Right cardiac atrium (tissue), 5 donors: Measurements from ENCODE around the gene RPRD2. TPM values are rescaled to one million over a fixed set of nuclear protein-coding genes. Genes with fewer than 3 reads are reported as not detected.

Experiments used
- ATAC-seq, 2 donors: fragments of 200-7000 bp; cut with Tn5 transposase; one replicate each; pipeline versions ENCODE4 v1.8.0 to v1.9.1; 2020; ENCODE audit warnings: moderate library complexity in 2 of 2, mild to moderate bottlenecking in 1 of 2
- DNase-seq, 3 donors: peaks; one replicate each; pipeline ENCODE4 v3.0.0-alpha.2; 2020
- H3K27ac ChIP-seq: one replicate; pipeline ENCODE4 v1.5.1; 2013; ENCODE audit warnings: mild to moderate bottlenecking, low read length, control low read depth, moderate library complexity
- H3K27me3 ChIP-seq: one replicate; pipeline ENCODE4 v1.6.1; 2013; ENCODE audit not compliant: control insufficient read depth, insufficient read depth
- H3K4me1 ChIP-seq: one replicate; pipeline ENCODE4 v1.6.1; 2013; ENCODE audit warnings: low read length; ENCODE audit not compliant: control insufficient read depth, insufficient read depth
- H3K4me3 ChIP-seq: one replicate; pipeline ENCODE4 v1.5.1; 2013; ENCODE audit warnings: low read length, control low read depth
- H3K9me3 ChIP-seq: one replicate; pipeline ENCODE4 v1.6.1; 2013; ENCODE audit warnings: low read length; ENCODE audit not compliant: control insufficient read depth
- WGBS: extraction: QIAGEN DNeasy Blood & Tissue Kit; methylation state at CpG from one replicate; pipeline ENCODE4 v1.1.7; 2013; 5-methylcytosine and 5-hydroxymethylcytosine counted together
- intact Hi-C, 4 donors: fragments of 100-400 bp; cut with DNase I; formaldehyde crosslinking; loops; one replicate each; pipeline versions ENCODE4 v1.11.0 to v1.14.0; 2022 to 2023
- microRNA-seq, 2 donors: library from miRNA; unstranded; fragments of <30 nt; microRNA quantifications; one replicate each; pipeline ENCODE4 v1.2.0, GENCODE V29; 2020 to 2021
- polyA plus RNA-seq: library from polyadenylated mRNA; stranded (reverse); fragments of 200-250 nt; gene quantifications from one replicate; pipeline ENCODE4 v1.2.3, GENCODE V29; 2013
- total RNA-seq, 4 donors: library from RNA; stranded (reverse); fragmentation: NEBNext Ultra II Directional; extraction: Animal tissue kit (Norgen Biotek cat#: 25700); gene quantifications; one replicate each; pipeline ENCODE4 v1.2.1, GENCODE V29; 2021
- donor health status: healthy with polysubstance abuse.
- donor health status: DM: no; HTN: yes; CAD: no.
- donor health status: DM: no; HTN: no; CAD: no.
- donor health status: DM: no; HTN: yes; CAD: no; lungs with severe emphysema.
- donor health status: DM: yes; HTN: yes; CAD: no.

Gene RPRD2
- total and polyA plus RNA-seq, 5 donors, result 10.0 to 32.4 (median 26.7) TPM

DNA sequence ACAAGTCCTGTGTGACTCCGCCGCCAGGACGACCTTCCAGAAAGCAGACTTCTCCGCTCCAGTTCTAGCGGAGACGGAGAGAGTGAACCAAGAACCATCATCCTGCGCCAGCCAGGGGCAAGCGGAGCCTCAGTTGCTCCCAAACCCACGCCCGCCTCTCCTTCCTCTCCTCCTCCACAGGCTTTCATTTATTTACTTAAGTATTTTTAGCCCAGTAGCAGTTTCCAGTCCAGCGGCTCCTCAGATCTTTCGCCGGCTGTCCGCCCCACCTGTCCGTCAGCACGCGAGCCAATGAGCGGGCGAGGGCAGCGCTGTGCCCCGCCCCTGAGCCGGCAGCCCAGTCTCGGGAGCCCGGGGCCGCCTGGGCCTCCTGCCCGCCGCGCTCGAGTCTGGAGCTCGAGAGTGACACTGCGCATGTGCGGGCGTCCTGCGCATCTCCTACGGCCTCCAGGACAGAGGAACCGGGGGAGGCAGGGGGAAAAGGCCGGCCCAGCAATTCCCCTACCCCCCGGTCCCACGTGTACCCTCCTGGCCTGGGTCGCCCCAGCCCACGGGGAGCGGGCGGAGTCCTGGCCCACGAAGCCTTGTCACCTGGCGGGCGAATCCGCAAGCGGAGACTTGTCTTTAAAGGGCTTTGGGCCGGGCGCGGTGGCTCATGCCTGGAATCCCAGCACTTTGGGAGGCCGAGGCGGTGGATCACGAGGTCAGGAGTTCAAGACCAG is 151.5 kb downstream of the RPRD2 start, which contains the start of gene FALEC:
Gene FALEC (plus strand): TSS at position 425 of the 722 bp plus-strand sequence.
- peak within 1 kb of the TSS; percentile 76 for H3K27ac ChIP-seq
- peaks cover 3% of the 10 kb centered on the region for H3K4me1 ChIP-seq
- DNase-seq (peak; percentile 99 to 100 (median 99)), ATAC-seq (peak; percentile 99)
- H3K27me3 ChIP-seq, result no peaks in the 10 kb centered on the region
- intact Hi-C loops, result no loop called here
- H3K4me3 ChIP-seq, result peak within 1 kb of the TSS; percentile 62
- no peaks in the 10 kb centered on the region for H3K9me3 ChIP-seq
- under 1% methylated on average over 54 of the region's 54 CpGs for WGBS

DNA sequence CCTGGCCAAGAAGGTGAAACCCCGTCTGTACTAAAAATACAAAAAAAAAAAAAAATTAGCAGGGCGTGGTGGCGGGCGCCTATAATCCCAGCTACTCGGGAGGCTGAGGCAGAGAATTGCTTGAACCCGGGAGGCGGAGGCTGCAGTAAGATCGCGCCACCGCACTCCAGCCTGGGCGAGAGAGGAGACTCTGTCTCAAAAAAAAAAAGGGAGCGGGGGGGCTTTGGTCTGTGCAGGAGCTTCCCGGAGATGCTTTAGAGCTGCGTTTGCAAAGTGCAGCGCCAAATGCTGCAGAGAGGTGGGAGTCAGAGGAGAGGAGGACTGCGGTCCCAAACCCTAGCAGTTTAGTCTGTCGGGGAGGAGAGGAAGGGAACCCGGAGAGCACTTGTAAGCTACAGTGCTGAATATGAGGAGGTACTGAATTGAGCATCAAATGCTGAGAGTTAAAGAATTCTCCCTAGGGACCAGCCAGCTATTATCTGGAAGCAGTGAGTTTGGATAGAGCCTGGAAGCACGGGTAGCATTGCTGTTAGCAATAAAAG is 152.2 kb downstream of the RPRD2 start:
- Histone ChIP-seq H3K9me3 (no peaks in the 10 kb centered on the region), H3K27ac (peak overlapping the region; percentile 23), H3K27me3 (no peaks in the 10 kb centered on the region), H3K4me3 (peak overlapping the region; percentile 62), H3K4me1 (peaks cover 3% of the 10 kb centered on the region)
- ATAC-seq (peak in 1 of 2 donors; percentile 1), DNase-seq (peak in 1 of 3 donors; percentile 54)
- intact Hi-C loops, result no loop called here
- WGBS, result 1% methylated on average over 19 of the region's 19 CpGs

DNA sequence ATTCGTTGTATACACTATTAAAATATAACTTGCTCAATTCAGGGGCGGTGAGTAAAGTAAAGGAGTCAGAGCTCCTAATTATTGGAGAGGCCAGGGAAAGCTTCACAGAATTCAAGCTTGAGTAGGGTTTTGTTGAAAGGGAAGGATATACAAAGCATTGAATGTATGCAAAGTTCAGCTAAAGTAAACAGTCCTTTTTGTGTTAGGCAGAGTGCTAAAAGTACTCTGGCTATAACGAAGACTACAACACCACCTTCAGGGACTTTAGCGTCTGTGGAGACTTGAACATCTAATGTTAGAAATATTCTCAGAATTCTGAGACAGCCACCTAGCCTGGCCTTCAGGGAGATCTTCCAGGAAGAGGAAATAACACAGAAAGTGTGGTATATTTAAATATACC is 152.7 kb downstream of the RPRD2 start:
- ATAC-seq (no peak), DNase-seq (no peak)
- Histone ChIP-seq H3K9me3 (no peaks in the 10 kb centered on the region), H3K4me3 (no peak overlapping the region), H3K4me1 (peaks cover 3% of the 10 kb centered on the region), H3K27me3 (no peaks in the 10 kb centered on the region), H3K27ac (no peak overlapping the region)
- 56% methylated on average over 4 of the region's 4 CpGs for WGBS
- intact Hi-C loops, result no loop called here

DNA sequence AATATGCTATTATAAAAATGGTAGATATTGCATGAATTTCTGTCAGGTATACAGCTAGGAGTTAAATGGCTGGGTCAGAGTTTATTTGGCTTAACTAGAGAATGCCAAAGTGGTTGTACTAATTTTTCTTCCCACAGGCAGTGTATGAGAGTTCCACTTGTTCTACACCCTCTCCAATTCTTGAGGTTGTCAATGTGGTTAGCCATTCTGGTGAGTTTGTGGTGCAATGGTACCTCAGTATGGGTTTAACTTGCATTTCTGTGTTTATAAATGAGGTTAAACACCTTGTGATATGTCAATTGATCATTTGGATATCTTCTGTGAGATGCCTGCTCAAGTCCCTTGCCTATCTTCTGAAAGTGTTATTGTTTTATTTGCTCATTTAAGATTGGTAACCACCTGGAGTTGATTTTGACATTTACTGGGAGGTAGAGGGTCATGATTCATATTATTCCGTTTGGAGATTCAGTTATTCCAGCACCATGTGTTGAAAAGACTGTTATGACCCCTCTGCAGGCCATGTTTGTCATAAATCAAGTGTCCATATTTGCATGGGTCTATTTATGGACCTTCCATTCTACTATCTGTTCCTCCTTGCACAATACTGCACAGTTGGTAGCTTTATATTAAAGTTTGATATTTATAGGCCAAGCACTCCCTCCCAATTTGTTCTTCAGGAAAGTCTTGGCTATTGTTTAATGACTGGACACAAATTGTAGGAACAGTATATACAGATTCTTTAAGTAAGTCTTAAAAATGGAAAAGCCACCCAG is 157.4 kb downstream of the RPRD2 start:
- ATAC-seq, result no peak
- H3K9me3 ChIP-seq, result no peaks in the 10 kb centered on the region
- intact Hi-C loops, result no loop called here

DNA sequence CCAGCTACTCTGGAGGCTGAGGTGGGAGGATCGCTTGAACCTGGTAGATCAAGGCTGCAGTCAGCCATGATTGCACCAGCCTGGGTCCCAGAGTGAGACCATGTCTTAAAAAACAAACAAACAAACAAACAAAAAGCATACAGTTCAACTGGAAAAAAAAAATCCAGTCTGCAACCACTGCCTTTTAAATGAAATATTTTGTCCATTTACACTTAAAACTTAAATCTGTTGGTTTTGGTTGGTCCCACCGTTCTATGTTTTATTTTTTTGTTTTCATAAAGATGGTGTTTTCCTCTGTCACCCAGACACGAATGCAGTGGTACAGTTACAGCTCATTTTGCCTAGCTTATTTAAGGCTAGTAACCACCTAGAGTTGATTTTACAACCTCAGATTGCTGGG is 161.4 kb downstream of the RPRD2 start:
- 89% methylated on average over 3 of the region's 3 CpGs for WGBS
- intact Hi-C loops, result no loop called here
- H3K4me3 ChIP-seq, result no peak overlapping the region
- H3K27ac ChIP-seq, result no peak overlapping the region
- H3K27me3 ChIP-seq, result no peaks in the 10 kb centered on the region
- H3K9me3 ChIP-seq, result no peaks in the 10 kb centered on the region
- DNase-seq, result no peak
- H3K4me1 ChIP-seq, result peaks cover 3% of the 10 kb centered on the region
- no peak for ATAC-seq

More for the DNA sequence above, 157.4 kb downstream of the RPRD2 start:
- WGBS, result 75% methylated on average over 1 of the region's 1 CpG
- H3K4me3 ChIP-seq, result no peak overlapping the region
- H3K27ac ChIP-seq, result no peak overlapping the region
- peaks cover 2% of the 10 kb centered on the region for H3K4me1 ChIP-seq
- H3K27me3 ChIP-seq, result no peaks in the 10 kb centered on the region
- no peak for DNase-seq

Small RNA genes within 50 kb of the gene (microRNA-seq; reads per million reads assigned to microRNA genes)
- 0 to 0.42 reads per million in 2 donors for gene MIR6878

Other genes with a start within 250 kb of the RPRD2 start
- 10 to 100 TPM; 28.9 to 51.4 (median 34.4) TPM for gene PLEKHO1, start 214.2 kb upstream of the RPRD2 start, total RNA-seq
- 73.2 TPM for gene PLEKHO1, start 214.2 kb upstream of the RPRD2 start, polyA plus RNA-seq
- gene ANP32E, start 128.0 kb upstream of the RPRD2 start, total RNA-seq, result 10 to 100 TPM; 27.7 to 36.3 (median 29.7) TPM
- 23.7 TPM for gene ANP32E, start 128.0 kb upstream of the RPRD2 start, polyA plus RNA-seq
- gene CA14, start 106.4 kb upstream of the RPRD2 start, total RNA-seq, result 10 to 100 TPM in 3 of 4 donors, 1 to 10 TPM in 1; 6.9 to 22.6 (median 16.3) TPM
- 28.3 TPM for gene CA14, start 106.4 kb upstream of the RPRD2 start, polyA plus RNA-seq
- 10 to 100 TPM; 71.3 to 84.2 (median 73.4) TPM for gene APH1A, start 95.1 kb upstream of the RPRD2 start, total RNA-seq
- 80.0 TPM for gene APH1A, start 95.1 kb upstream of the RPRD2 start, polyA plus RNA-seq
- 10 to 100 TPM; 10.4 to 12.0 (median 10.6) TPM for gene C1orf54, start 91.4 kb upstream of the RPRD2 start, total RNA-seq
- gene C1orf54, start 91.4 kb upstream of the RPRD2 start, polyA plus RNA-seq, result 15.6 TPM
- 10 to 100 TPM in 3 of 4 donors, 1 to 10 TPM in 1; 5.5 to 20.4 (median 11.4) TPM for gene CIART, start 81.6 kb upstream of the RPRD2 start, total RNA-seq
- 14.1 TPM for gene CIART, start 81.6 kb upstream of the RPRD2 start, polyA plus RNA-seq
- 10 to 100 TPM; 64.5 to 81.4 (median 72.6) TPM for gene MRPS21, start 70.3 kb upstream of the RPRD2 start, total RNA-seq
- gene MRPS21, start 70.3 kb upstream of the RPRD2 start, polyA plus RNA-seq, result 110 TPM
- gene PRPF3, start 42.6 kb upstream of the RPRD2 start, total RNA-seq, result 10 to 100 TPM; 21.8 to 27.0 (median 26.0) TPM
- gene PRPF3, start 42.6 kb upstream of the RPRD2 start, polyA plus RNA-seq, result 19.4 TPM
- gene TARS2, start 123.3 kb downstream of the RPRD2 start, total RNA-seq, result 10 to 100 TPM; 15.1 to 23.2 (median 22.1) TPM
- gene TARS2, start 123.3 kb downstream of the RPRD2 start, polyA plus RNA-seq, result 20.0 TPM
- gene ECM1, start 144.0 kb downstream of the RPRD2 start, total RNA-seq, result 10 to 100 TPM; 25.5 to 46.8 (median 34.8) TPM
- 24.1 TPM for gene ECM1, start 144.0 kb downstream of the RPRD2 start, polyA plus RNA-seq
- under 1 TPM in 2 of 4 donors, not detected in 2; 0.60 to 0.70 TPM for gene FALEC, start 151.6 kb downstream of the RPRD2 start, total RNA-seq
- gene FALEC, start 151.6 kb downstream of the RPRD2 start, polyA plus RNA-seq, result not detected
- gene ADAMTSL4, start 185.3 kb downstream of the RPRD2 start, total RNA-seq, result 10 to 100 TPM; 22.6 to 57.0 (median 37.2) TPM
- gene ADAMTSL4, start 185.3 kb downstream of the RPRD2 start, polyA plus RNA-seq, result 26.3 TPM
- 100 to 1,000 TPM in 1 of 4 donors, 10 to 100 TPM in 3; 65.5 to 130 (median 80.2) TPM for gene MCL1, start 215.5 kb downstream of the RPRD2 start, total RNA-seq
- 78.7 TPM for gene MCL1, start 215.5 kb downstream of the RPRD2 start, polyA plus RNA-seq